ENCODE data around the gene FCHSD2. TPM values are rescaled to one million over a fixed set of nuclear protein-coding genes. Genes with fewer than 3 reads are reported as not detected.
A peak's percentile ranks its signal among the peaks of the same experiment; 100 is the strongest.

Gene FCHSD2
- total RNA-seq, 1 donor from 2014 or later: 69.5 TPM

- no peaks in the 10 kb centered on the region for H3K36me3 Mint-ChIP-seq (ENCODE audit: low read depth)
These were observed 46.2 kb upstream of the FCHSD2 start for GRCh38 chr11:73188301-73188700.

GRCh38 chr11:73187854-73188253, 45.7 kb upstream of the FCHSD2 start:
- H3K27me3 Mint-ChIP-seq (ENCODE audit: low read depth): no peaks in the 10 kb centered on the region
- TF ChIP-seq CTCF (IDR thresholded peaks at IDR 0.05): no peak
- DNase-seq (ENCODE audit: low spot score): no peak
- H3K4me3 Mint-ChIP-seq (ENCODE audit: unreplicated experiment): no peak overlapping the region
- no peaks in the 10 kb centered on the region for H3K36me3 Mint-ChIP-seq (ENCODE audit: low read depth)
- no peak overlapping the region for H3K27ac Mint-ChIP-seq (ENCODE audit: unreplicated experiment)
- H3K9me3 Mint-ChIP-seq (ENCODE audit: low read depth): no peaks in the 10 kb centered on the region
- peaks cover 23% of the 10 kb centered on the region for H3K4me1 Mint-ChIP-seq (ENCODE audit: low read depth)

More at GRCh38 chr11:73188301-73188700, 46.2 kb upstream of the FCHSD2 start:
- H3K4me3 Mint-ChIP-seq (ENCODE audit: unreplicated experiment): no peak overlapping the region
- no peaks in the 10 kb centered on the region for H3K9me3 Mint-ChIP-seq (ENCODE audit: low read depth)
- H3K27me3 Mint-ChIP-seq (ENCODE audit: low read depth): no peaks in the 10 kb centered on the region
- H3K4me1 Mint-ChIP-seq (ENCODE audit: low read depth): peaks cover 23% of the 10 kb centered on the region
- no peak for TF ChIP-seq CTCF (IDR thresholded peaks at IDR 0.05)
- DNase-seq (ENCODE audit: low spot score): no peak
- no peak overlapping the region for H3K27ac Mint-ChIP-seq (ENCODE audit: unreplicated experiment)

GRCh38 chr11:73186886-73187285, 44.8 kb upstream of the FCHSD2 start:
- peaks cover 1% of the 10 kb centered on the region for H3K36me3 Mint-ChIP-seq (ENCODE audit: low read depth)
- no peak overlapping the region for H3K27ac Mint-ChIP-seq (ENCODE audit: unreplicated experiment)
- H3K4me3 Mint-ChIP-seq (ENCODE audit: unreplicated experiment): no peak overlapping the region
- no peaks in the 10 kb centered on the region for H3K27me3 Mint-ChIP-seq (ENCODE audit: low read depth)
- H3K9me3 Mint-ChIP-seq (ENCODE audit: low read depth): peaks cover 2% of the 10 kb centered on the region
- peaks cover 23% of the 10 kb centered on the region for H3K4me1 Mint-ChIP-seq (ENCODE audit: low read depth)
- no peak for TF ChIP-seq CTCF (IDR thresholded peaks at IDR 0.05)
- DNase-seq (ENCODE audit: low spot score): no peak

- peaks cover 1% of the 10 kb centered on the region for H3K36me3 Mint-ChIP-seq (ENCODE audit: low read depth)
- H3K4me1 Mint-ChIP-seq (ENCODE audit: low read depth): peaks cover 23% of the 10 kb centered on the region
- H3K27me3 Mint-ChIP-seq (ENCODE audit: low read depth): no peaks in the 10 kb centered on the region
- no peak for TF ChIP-seq CTCF (IDR thresholded peaks at IDR 0.05)
- H3K27ac Mint-ChIP-seq (ENCODE audit: unreplicated experiment): peak overlapping the region; percentile 90
- no peak for DNase-seq (ENCODE audit: low spot score)
- peaks cover 6% of the 10 kb centered on the region for H3K9me3 Mint-ChIP-seq (ENCODE audit: low read depth)
- H3K4me3 Mint-ChIP-seq (ENCODE audit: unreplicated experiment): no peak overlapping the region
These were observed 44.3 kb upstream of the FCHSD2 start for GRCh38 chr11:73186294-73186850.

GRCh38 chr11:73185680-73186293, 43.7 kb upstream of the FCHSD2 start:
- peaks cover 23% of the 10 kb centered on the region for H3K4me1 Mint-ChIP-seq (ENCODE audit: low read depth)
- peak overlapping the region; percentile 90 for H3K27ac Mint-ChIP-seq (ENCODE audit: unreplicated experiment)
- no peak overlapping the region for H3K4me3 Mint-ChIP-seq (ENCODE audit: unreplicated experiment)
- DNase-seq (ENCODE audit: low spot score): no peak
- peaks cover 6% of the 10 kb centered on the region for H3K9me3 Mint-ChIP-seq (ENCODE audit: low read depth)
- H3K27me3 Mint-ChIP-seq (ENCODE audit: low read depth): no peaks in the 10 kb centered on the region
- peaks cover 1% of the 10 kb centered on the region for H3K36me3 Mint-ChIP-seq (ENCODE audit: low read depth)
- no peak for TF ChIP-seq CTCF (IDR thresholded peaks at IDR 0.05)
